ENCODE measurements around the gene FBH1.
"Not testable (repeated sequence)": the region's sequence is repeated elsewhere in the genome, so short reads cannot be mapped to it uniquely, and the experiment has no call there.

FBH1 gene

GRCh38 chr10:5877041-5877440 lies 13.0 kb upstream of the FBH1 start:
- not testable (repeated sequence) for DNase-seq

DNA sequence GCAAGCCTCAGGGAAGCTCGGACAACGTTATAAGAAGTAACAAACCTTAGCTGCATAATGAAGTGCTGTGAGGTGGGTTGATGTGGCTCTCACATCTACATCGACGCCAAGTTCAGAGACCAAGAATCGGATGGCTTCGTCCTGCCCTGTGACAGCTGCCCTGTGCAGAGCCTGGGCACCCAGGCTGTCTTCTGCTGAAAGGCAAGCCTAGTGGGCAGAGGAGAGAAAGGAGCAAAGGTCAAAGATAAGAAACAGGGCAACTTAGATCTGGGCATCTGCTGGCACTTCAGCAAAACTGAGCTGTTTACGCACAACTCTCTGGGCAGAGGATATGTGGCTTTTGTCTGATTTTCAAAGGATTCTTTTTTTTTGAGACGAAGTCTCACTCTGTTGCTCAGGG lies 7.1 kb upstream of the FBH1 start:
- no peak for DNase-seq

DNA sequence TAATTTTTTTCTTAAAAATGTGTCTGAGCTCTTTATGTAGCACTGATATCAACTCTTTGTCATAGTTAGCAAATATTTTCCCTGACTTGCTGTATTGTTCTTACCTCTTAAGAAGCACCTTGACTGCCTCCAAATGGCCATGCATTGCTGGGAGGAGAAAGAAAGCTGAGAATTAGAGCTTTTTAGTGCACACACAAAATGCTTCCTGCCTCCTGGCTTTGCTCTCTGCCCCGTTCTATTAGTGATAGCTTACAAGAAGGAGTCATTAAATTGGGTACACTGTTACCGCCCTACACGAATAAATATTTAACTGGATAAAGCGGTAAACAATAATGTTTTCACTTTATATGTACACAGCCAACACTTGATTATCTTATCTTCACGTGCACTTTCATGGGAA lies 4.4 kb upstream of the FBH1 start:
- no peak for DNase-seq

DNA sequence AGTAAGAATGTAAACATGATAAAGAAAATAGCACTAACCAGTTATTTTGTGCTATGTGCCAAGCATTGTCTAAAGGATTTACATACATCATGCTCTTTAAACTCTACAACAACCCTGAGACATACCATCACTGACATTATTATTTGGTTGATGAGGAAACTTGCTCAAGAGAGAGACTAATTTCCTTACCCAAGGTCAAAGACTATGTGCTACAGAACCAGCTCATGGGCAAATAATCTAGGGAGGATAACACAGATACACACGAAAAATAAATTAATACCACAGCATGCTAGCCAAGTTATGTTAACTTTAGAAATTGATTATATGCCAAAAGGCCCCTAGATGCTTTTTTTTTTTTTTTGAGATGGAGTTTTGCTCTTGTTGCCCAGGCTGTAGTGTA lies 3.0 kb upstream of the FBH1 start:
- no peak for DNase-seq

- DNase-seq, result no peak
These were observed 2.4 kb upstream of the FBH1 start for GRCh38 chr10:5887641-5888040.

GRCh38 chr10:5888351-5888750 lies 1.7 kb upstream of the FBH1 start:
- DNase-seq, result no peak

DNA sequence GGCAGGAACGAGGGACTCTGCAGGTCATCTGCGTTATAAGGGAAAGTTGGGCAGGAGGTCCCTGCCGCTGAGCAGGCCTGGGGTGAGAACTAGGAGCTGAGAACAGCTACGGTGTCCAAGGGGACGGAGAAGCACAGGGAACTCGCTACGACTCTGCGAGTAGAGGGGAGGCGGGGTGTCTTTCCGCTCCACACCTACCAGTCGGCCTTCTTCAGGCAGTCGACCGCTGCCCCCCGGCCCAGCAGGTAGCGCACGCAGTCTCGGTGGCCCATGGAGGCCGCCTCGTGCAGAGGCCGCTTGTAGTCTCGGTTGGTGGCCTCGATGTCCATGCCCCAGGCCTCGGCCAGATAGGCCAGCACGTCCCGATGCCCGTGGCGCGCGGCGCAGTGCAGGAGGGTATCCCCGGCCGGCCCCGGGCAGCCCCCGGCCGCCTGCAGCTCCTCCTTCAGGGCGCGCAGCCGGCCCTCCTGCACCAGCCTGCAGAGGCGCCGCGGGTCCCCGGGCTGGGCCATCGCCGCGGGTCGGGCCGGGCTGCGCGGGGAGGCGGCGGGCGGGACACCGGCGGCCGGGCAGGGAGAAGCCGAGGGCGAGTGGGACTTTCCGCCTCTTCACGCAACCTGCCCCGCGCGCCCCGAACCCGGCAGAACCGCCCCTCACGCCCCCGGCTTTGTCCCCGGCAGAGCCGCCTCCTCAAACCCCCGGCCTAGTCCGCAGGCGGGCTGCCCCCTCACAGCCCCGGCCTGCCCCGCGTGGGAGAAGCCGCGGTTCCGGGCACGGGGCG lies 1.0 kb upstream of the FBH1 start:
- peak; percentile 18 to 37 for DNase-seq

DNA sequence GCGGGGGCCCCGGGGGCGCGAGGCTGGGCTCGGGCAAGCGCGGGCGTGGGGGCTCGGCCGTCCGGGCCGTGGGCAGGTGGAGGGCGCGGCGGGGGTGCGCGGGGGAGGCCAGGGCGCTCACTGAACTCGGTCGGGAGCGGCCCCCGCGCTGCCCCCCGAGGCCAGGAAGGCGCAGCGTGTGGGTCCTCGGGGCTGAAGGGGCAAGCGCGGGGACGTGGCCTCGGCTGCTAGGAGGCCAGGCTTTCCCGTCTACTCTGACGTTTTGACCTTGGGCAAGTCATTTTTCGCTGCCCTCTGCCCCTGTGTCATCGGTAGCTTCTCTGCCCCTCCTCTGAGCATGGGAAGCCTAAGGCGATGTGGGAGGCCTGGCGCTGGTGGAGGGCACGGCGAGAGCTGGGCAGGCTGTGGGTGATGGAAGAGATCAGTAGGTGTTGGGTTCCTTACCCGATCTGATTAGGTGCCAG lies 441 bp downstream of the FBH1 start:
- DNase-seq, result peak; percentile 19 to 24

DNA sequence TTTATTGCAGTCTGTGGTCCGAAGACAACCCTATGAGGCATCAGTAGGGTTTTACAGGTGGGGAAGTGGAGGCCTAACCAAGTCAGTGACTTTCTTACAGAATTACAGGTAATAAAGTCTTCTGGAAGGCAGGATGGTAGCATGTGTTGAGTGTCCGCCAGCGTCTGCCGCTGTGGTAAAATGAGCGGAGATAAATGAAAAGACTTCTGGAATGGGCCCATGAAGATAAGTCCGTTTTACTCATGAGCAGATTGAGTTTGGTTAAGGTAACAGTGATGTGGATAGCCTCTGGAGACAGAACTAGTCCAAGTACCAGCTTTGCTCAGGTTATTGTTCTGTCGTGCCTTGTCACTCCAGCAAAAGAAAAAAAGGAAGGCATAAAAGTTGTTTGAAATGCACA lies 966 bp downstream of the FBH1 start:
- DNase-seq, result no peak

GRCh38 chr10:5892007-5892406 lies 2.0 kb downstream of the FBH1 start:
- no peak for DNase-seq

- no peak for DNase-seq
These were observed 3.3 kb downstream of the FBH1 start for GRCh38 chr10:5893321-5893720.

GRCh38 chr10:5894403-5894802 lies 4.4 kb downstream of the FBH1 start:
- no peak for DNase-seq

DNA sequence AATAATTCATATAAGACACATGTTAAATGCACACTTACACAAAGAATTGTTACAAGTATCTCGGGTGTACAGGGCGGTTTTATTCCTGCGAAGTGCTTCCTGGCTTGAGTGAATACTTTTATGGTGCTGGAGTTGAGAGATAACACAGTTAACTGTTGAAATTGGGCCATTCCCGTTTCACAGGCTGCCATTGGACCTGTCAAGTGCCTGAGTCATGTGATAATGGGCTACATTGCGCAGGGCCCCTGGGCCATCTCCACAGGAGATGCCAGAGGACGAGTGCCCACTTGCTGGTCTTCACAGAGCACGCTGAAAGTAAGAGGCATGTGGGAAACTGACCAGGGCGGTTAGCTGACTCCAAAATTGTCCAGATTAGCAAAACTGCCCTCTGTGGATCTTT lies 4.8 kb downstream of the FBH1 start:
- DNase-seq, result no peak

DNA sequence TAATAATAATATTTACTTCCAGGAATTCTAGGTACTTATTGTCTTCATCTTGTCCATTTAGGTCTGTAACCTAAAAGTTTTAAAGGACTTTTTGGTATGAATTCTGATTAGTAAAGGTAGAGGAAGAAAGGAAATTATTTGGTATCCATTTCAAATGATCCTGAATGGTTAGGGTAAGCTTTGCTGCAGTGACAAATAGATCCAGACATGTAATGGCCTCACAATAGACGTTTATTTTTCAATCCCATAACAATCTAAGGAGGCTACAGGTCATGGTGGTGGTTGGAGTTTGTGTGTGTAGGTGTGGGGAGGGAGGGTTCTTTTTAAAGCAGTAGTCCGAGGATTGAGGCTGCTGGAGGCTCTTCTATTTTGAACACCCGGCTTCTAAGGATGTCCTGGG lies 5.3 kb downstream of the FBH1 start:
- no peak for DNase-seq

DNA sequence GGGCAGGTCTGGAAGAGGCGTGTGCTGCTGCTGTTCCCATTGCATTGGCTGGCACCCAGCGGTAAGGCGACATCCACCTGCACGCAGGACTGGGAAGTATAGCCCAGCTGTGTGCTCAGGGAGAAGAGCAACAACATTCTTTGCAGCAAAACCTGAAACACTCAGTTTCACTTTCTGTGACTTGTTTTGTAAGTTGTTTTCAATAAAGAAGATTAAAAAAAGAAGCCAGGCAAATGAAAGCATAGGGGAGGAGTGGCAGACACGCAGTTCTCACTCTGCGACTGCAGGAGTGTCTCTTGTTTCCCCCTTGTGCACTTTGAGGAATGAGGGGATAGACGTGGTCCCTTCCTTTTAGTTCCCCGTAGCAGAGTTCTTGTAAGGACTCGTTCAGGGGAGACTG lies 5.8 kb downstream of the FBH1 start:
- DNase-seq, result no peak

DNA sequence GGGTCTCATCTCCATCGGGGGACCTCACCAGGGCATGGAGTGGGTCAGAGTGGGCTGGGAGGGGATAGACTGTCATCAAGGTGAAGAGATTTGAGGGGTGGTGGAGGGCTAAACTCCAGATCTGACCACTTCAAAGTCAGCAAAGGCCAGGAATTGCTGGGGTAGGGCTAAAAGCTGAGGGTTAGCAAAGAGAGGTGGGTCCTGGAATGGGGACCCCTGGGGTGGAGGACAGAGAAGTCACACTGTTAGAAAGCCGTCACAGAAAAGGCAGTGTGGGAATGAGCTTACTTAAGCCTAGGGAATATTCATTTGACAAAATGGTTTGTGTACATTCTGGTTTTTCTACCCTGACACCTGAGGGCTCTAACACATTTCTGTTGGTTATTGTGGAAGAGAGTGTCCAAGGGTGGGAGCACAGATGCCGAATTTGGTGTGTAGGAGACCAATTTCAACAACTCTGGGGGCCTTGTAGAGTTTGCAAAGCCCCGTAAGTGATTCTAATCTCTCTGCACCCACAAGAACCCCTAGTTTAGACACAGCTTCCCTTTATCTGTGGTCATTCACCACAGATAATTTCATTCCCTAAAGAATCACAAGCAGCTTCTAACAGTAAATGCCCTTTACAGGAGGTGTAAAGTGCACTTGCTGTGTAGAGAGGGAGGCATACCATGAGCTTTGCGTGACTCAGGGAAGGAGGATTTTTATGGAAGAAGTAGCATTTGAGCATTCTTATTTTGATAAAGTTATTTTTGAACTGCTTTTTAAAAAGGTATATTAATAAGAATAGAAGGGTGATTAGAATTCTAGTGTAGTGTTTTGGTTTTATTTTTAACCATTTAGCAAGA lies 6.4 kb downstream of the FBH1 start:
- no peak for DNase-seq

GRCh38 chr10:5897053-5897340 lies 7.0 kb downstream of the FBH1 start:
- DNase-seq, result no peak

GRCh38 chr10:5897504-5897903 lies 7.5 kb downstream of the FBH1 start:
- DNase-seq, result no peak

GRCh38 chr10:5898163-5898562 lies 8.1 kb downstream of the FBH1 start:
- no peak for DNase-seq

DNA sequence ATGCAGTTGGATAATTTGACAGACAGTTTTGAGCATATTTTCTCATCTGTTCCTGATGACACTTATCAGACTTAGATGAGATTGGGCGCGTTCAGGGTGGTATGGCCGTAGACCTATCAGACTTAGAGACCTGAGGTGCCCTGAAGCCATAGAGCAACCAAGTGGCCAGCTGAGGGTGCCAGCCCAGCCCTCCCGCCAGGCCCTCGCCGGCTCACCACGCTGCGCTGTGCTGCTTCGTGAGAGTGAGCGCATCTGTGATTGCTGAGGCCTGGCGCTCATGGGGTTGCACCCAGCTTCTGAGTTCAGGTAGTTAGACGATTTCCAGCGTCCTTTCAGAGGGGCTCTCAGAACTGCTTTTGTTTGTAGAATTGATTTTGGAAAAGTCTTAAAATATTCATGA lies 10.2 kb downstream of the FBH1 start:
- no peak for DNase-seq

- no peak for DNase-seq
These were observed 12.7 kb downstream of the FBH1 start for GRCh38 chr10:5902511-5903274.

DNA sequence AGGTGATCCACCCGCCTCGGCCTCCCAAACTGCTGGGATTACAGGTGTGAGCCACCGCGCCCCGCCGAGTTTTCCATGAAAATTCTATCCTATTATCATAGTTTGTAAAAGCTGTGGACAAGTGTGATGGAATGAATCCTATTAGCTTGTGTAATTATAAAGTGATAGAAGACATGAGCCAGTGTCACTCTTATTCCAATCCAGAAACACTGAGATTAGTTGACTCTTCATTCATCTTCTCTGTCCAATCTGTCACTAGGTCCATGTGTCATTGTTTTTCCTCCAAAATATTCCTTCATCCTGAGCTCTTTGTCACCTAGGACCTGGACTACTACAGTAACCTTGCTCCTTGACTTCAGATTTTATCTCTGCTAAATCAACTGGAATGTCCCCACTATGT lies 13.5 kb downstream of the FBH1 start:
- DNase-seq, result no peak

GRCh38 chr10:5904227-5904626 lies 14.2 kb downstream of the FBH1 start:
- DNase-seq, result no peak
